HuH-7 (cell line): ENCODE results near the gene ATXN1.
"Not testable (repeated sequence)": the region's sequence is repeated elsewhere in the genome, so short reads cannot be mapped to it uniquely, and the experiment has no call there.

Source experiments
- DNase-seq: peaks from one replicate; pipeline ENCODE4 v3.0.0; 2011; ENCODE audit warnings: low spot score

Gene ATXN1

DNA sequence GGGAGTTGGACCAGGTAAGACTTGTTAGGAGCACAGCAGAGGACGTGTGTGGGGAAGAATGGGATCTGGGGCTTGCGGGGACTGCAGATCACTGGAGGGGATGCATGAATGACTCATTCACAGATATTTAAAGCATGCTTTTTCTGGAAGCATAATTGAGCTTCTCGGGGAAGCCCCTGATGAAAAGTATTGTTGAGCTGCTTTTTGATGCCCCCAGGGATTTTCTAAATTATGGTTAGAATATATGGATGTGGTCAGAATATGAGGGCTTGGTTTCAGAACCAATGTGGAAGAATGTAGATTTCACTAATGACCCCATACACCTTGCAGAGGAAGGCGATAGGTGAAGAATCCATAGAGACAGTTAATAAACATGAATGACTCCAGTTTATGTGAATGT is 486.8 kb downstream of the ATXN1 start:
- DNase-seq = no peak

- no peak for DNase-seq
Measured at GRCh38 chr6:16273256-16273655, 488.0 kb downstream of the ATXN1 start.

DNA sequence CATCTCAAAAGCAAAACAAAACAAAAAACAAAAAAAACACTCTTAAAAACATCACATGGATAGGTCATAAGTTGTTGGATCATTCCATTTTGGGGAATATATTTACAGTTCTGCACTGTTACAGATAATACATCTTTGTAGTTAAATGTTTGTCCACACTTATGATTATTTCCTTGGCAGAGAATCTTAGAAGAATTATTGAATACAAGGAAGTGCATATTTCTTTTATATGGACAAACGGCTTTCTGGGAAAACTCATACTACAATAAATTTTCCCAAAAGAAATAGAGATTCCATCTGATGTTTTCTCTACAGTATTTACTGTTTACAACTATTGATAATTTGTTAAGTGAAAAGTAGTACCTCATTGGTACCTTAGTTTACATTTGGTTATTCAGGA is 489.1 kb downstream of the ATXN1 start:
- no peak for DNase-seq

- DNase-seq = no peak
Measured at GRCh38 chr6:16271428-16271827, 489.8 kb downstream of the ATXN1 start.

DNA sequence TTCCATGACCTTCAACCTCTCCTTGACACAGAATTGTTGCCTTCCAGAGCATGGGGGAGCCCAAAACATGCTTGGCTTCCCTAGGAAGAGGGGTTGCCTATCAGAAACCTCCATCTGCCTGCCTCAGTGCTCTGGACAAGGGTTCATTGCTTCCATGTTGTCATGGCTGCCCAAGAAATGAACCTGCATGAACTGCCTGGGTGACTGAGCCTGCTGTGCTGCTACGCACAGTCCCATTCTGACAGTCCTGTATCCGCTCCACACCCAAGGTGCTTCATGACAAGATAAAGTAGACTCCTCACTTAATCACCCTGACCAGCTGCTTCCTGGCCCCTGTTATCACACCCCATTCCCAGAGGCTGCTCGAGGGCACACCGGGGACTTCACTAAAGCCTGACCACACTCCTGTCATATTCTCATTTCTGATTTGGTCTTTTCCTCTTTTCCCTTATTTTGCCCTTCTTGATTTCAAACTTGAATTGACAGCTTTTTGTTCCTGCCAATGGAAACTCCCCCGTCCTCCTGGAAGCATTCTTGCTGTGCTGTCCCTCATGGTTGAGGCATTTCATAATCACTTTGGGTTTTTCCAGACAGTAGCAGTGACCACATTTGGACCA is 491.0 kb downstream of the ATXN1 start:
- no peak for DNase-seq

GRCh38 chr6:16269442-16270070 is 491.7 kb downstream of the ATXN1 start:
- DNase-seq = not testable (repeated sequence)

GRCh38 chr6:16267428-16268263 is 493.6 kb downstream of the ATXN1 start:
- no peak for DNase-seq

- DNase-seq = no peak
Measured at GRCh38 chr6:16265351-16266341, 495.6 kb downstream of the ATXN1 start.

- no peak for DNase-seq
Measured at GRCh38 chr6:16264785-16265184, 496.5 kb downstream of the ATXN1 start.

GRCh38 chr6:16263464-16264099 is 497.7 kb downstream of the ATXN1 start:
- not testable (repeated sequence) for DNase-seq

- DNase-seq = not testable (repeated sequence)
Measured at GRCh38 chr6:16262773-16263172, 498.5 kb downstream of the ATXN1 start.

GRCh38 chr6:16260602-16261001 is 500.7 kb downstream of the ATXN1 start:
- DNase-seq = not testable (repeated sequence)

- DNase-seq = not testable (repeated sequence)
Measured at GRCh38 chr6:16259604-16260003, 501.7 kb downstream of the ATXN1 start.

- DNase-seq = no peak
Measured at GRCh38 chr6:16258709-16259075, 502.6 kb downstream of the ATXN1 start.

- DNase-seq = no peak
Measured at GRCh38 chr6:16257999-16258708, 503.1 kb downstream of the ATXN1 start.

DNA sequence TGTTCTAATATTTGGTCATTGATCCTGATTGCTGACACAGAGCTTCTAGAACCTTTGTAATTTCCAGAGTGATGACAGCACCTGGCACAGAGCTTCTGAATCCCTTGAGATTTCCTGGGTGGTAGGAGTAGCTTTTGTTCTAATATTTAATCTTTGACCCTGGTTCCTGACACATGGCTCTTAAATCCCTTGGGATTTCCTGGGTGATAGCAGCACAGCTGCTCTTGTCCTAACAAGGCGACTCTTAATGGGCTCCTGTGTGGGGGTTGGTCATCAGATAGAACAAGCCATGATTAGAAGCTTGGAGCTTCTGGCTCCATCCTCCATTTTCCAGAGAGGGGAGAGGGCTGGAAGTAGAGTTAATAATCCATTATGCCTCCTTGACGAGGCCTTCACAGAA is 504.5 kb downstream of the ATXN1 start:
- DNase-seq = no peak

GRCh38 chr6:16254535-16254934 is 506.7 kb downstream of the ATXN1 start:
- DNase-seq = no peak

- DNase-seq = no peak
Measured at GRCh38 chr6:16253399-16254144, 507.7 kb downstream of the ATXN1 start.

GRCh38 chr6:16252686-16253299 is 508.5 kb downstream of the ATXN1 start:
- no peak for DNase-seq

- DNase-seq = no peak
Measured at GRCh38 chr6:16251706-16252105, 509.6 kb downstream of the ATXN1 start.
